ENCODE results near the gene ARHGEF9.

ARHGEF9 gene

DNA sequence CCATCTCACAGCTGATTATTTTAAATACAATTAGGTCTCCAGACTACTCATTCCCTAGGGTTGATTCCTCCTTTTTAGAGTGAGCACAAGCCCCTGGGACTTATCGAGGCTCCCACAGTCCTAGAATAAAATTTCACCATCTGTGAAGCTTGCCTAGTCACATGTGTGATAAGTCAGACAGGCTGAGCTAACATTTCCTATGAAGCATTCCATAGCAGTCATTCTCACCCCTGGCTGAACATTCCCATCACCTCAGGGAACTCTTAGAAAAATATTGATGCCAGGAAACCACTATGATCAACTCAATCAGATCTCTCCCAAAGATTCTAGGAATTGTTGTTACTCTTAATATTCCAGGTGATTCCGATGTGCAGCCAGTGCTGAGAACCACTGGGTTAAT lies 37.7 kb downstream of the ARHGEF9 start:
- in situ Hi-C loops (cut with MboI; ENCODE audit: low sequenced_read_pairs), result no loop called here

DNA sequence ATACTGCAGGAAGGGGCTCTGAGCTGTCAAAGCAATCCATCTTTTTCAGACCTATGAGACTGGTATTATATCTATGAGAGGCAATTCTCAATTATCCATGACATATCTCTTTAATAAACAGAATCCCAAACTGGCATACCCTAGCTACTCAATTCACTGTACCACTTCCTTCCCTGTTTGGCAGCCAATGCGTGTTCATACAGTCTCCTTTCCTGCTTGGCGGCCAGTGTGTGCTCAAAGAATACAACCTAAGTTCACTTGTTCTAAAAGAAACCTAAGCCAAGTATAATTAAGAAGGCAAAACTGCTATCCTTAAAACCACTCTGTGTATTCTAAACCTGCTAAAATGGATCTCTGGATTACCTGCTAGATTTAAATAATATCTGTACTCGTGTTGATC lies 38.3 kb downstream of the ARHGEF9 start:
- in situ Hi-C loops (cut with MboI; ENCODE audit: low sequenced_read_pairs), result no loop called here

DNA sequence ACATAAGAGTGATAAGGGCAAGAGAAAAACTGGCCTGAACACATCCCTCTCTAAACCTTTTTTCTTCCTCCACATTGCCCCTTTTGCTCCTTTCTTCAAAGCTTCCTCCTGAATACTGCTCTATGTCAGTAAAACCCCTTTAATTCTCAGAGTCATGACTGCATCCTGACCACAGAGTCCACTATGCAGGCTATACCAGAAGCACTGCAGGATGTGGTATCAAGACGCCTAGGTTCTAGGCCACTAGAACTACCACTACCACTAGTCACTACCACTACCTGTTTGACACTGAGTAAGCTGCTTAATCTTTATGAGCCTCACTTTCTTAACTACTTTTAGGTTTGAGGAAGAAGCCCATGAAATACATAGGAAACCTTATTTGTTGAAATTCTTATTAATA lies 38.7 kb downstream of the ARHGEF9 start:
- in situ Hi-C loops (cut with MboI; ENCODE audit: low sequenced_read_pairs), result no loop called here

DNA sequence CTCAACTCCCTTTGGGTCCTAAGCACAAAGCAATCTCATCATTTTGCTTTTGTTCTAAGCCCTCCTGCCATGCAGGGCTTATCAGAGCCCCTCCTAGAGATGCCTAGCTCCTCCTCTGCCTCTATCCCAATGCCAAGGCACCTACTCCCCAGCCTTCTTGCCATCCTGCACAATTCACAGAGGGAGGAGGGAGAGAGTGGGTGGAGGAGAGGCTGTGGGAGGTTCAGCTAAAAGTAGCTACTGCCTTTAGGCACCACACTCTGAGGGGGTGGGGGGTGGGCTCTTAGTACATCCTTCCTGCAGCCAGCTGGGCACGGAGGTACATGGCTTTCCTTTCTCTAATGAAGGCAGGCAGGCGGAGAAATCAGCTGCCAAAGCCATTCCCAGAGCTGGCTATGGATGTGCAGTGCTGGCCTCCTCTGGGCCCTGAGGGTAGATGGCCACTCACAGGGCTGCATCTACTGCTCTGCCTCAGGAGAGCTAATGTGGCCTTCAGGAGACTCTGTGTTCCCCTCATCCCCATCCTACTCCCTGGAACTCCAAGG lies 40.1 kb downstream of the ARHGEF9 start:
- in situ Hi-C loops (cut with MboI; ENCODE audit: low sequenced_read_pairs), result no loop called here

DNA sequence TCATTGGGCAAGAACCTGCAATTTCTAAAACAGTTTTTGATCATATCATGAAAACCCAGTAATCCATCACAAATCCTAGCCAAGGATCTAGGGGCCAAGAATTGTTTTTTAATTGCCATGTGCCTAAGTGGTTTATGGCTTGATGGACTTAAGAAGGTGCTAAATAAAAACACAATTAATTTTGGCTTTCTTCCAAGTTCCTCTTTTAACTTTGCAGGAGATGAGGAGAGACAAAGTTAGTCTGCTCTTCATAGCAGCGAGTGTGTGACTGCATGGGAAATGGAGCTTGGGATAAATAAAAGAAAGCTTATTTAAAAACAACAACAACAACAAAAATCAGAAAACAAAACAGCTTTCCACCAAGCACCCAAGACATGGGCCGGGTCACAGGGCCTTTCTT lies 41.4 kb downstream of the ARHGEF9 start:
- in situ Hi-C loops (cut with MboI; ENCODE audit: low sequenced_read_pairs), result no loop called here

DNA sequence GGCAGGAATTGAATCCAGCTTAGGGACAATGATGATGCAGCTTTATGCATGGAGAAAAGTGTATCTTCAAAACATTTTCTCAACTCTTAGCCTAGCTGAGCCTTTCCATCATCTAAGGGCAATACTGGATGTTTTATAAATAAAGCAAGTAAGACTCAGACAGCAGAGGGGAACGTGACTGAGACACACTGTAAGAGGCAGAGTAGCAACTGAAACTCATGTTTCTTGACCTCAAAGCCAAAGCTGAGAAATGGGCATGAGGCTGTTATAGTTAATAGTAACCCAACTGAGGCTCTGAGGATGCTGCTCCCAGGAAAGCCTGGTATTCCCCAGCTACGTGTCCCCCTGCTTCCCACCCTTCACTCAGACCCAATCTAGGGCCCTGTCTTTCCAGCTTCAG lies 44.6 kb downstream of the ARHGEF9 start:
- in situ Hi-C loops (cut with MboI; ENCODE audit: low sequenced_read_pairs), result no loop called here

DNA sequence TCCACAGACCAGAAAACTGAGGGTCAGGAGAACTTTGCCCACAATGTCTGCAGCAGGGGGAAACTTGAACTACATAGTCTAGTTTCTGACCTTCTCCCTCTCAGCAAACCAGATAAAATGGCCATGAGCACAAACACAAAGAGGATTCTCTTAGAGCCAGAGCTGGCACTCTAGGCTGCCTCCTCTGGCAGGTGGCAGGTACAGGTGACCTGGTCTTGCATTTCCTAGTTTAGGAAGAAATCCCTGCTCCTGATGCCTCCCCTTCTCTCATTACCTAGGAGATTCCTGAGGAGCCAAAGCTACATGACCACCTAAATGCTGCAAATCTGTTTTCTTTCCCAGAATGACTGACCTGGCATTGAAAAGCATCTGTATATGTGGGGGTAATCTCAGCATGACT lies 45.1 kb downstream of the ARHGEF9 start:
- in situ Hi-C loops (cut with MboI; ENCODE audit: low sequenced_read_pairs), result no loop called here

DNA sequence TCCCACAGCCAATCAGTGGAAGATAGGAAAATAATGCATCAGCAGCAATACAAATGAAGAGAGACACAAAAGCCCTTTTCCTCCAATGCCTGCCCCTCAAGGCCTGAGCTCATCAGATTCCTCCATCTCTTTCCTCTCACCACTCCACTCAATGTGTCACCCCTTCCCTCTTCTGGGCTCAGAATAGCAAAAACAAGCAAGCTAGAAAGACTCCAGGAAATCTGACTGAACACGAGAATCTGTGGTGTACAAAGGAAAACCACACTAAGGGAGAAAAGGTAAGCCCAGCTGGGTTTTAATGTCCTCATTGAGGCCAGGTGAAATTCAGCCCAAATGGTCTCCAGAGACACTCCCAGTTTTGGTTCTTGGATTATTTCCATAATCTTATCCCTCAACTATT lies 46.3 kb downstream of the ARHGEF9 start:
- in situ Hi-C loops (cut with MboI; ENCODE audit: low sequenced_read_pairs), result no loop called here

DNA sequence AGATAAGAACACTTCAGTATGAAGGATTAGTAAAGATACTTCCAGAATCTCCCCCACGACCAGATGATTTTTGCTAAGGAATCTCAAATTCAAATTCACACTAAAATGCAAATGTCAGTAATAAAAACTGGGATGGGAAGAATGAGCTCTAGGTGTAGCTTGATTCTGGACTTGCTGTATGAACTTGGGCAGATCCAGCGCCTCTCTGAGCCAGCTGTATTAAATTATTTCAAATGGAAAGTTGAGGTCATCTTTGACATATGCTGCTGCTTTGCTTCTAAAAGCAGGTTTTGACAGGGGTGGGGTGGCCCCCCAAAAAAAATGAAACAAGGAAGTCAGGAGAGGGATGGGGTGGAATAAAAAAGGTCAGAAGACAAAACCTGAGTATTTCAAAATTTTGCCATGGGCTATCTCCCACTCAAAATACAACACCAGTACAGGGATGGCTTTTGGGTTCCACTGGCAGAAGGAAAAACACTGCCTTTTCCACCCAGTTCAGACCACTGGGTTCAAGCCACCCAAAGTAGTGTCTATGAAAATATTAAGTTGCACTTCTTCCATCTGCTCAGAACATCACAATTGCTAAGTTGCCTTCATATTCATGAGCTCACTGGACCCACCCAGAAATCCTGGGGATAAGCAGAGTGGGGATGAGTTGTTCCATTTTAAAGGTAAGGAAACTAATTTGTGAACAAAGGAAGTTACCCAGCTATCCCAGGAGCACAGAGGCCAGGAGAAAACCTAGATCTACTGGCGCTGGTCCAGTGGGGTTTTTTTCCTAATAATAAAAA lies 47.7 kb downstream of the ARHGEF9 start:
- in situ Hi-C loops (cut with MboI; ENCODE audit: low sequenced_read_pairs), result no loop called here

DNA sequence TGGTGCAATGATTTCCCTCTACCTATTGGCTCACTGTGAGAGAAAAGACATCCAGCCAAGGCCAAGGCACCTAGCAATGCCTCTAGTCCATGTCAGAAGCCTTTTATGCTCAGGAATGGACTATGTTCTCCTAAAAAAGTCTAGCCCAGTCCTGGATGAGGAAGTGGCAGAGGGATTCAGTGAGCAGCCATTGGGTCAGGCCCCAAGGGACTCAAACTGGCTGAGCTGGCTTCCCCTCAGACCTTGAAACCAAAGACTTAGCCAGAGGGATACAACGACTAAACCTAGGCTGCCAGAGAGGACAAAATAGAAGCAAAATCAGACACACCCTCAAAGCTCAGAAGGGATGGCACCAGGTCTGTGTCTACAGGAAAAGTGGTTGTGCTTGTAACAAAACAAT lies 49.1 kb downstream of the ARHGEF9 start:
- in situ Hi-C loops (cut with MboI; ENCODE audit: low sequenced_read_pairs), result no loop called here

DNA sequence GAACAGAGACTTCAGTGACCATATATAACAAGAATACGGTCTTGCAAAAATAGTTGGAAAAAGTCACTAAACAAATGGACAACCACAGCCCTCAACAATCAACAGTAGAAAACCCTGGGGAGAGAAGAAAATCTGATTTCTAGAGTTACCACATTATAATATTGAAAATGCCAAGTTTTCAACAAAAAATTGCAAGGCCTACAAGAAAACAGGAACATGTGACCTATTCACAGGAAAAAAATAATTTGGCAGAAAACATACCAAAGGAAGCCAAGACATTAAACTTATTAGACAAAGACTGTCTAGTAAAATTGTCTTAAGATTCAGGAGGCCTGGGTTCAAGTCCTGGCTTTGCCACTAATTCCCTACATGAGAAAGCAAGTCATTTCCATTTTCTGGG lies 64.7 kb downstream of the ARHGEF9 start:
- in situ Hi-C loops (cut with MboI; ENCODE audit: low sequenced_read_pairs), result no loop called here

DNA sequence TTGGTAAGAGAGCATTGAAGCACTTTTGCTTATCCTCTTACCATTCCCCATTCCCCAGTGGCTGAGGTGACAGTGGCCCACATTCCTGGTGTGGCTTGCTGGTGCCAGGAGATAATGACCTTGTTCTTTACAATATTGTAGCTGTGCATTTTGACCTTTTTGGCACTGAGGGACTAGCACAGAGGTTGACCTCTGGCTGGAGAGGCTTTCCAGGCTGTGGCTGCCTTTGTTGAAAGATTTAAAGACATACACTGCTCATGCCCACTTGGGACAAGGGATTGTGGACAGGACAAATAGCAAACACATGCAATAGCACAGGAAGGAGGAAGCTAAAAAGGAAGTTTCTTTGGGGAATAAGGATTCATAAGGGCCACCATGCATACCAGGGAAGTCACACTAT lies 65.4 kb downstream of the ARHGEF9 start:
- in situ Hi-C loops (cut with MboI; ENCODE audit: low sequenced_read_pairs), result no loop called here

DNA sequence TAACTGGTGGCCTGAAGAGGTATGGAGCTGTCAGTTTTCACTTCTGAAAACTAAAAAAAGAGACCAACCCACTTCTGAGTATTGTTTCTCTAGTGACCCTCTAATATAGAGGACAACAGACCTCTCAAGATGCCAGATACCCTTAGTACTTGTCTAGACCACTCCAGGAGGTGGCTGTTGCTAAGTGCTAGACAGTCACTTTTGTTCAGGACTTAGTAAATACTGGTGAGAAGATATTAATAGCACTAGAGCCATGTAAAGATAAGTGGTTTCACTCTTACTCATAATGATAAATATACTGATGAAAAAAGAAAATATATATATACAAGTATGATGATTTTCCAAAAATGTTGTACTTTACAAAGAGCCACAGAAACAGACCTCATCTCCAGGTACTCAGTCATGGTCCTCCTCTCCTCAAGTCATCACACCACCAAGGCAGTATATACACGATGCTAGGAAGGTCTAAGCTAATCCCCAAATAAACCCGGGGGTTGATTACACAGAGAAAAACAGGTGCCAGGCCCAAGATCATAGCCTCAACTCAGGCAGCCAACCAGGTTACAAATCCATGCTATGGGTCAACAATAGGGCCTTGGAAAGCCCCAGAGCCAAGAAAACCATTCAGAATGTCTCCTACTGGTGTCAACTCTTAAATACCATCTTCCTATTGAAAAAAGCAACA lies 66.9 kb downstream of the ARHGEF9 start:
- in situ Hi-C loops (cut with MboI; ENCODE audit: low sequenced_read_pairs), result no loop called here

DNA sequence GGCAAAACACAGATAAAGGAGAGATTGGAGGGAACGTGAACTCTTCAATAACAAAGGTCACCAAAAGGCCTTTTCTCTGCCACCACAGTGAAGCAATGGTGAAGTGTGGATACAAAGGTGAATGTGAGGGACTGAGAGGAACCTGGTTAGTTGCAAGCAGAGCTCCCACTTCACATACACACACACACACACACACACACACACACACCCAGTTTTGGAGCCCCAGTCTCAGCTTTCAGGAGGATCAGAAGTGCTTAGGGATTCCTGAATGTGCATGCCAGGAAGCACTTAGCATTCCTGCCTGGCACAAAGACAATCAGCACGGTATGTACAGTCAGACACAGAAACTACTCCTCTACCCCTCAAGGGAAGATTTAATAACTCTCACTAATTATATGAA lies 71.5 kb downstream of the ARHGEF9 start:
- in situ Hi-C loops (cut with MboI; ENCODE audit: low sequenced_read_pairs), result no loop called here

DNA sequence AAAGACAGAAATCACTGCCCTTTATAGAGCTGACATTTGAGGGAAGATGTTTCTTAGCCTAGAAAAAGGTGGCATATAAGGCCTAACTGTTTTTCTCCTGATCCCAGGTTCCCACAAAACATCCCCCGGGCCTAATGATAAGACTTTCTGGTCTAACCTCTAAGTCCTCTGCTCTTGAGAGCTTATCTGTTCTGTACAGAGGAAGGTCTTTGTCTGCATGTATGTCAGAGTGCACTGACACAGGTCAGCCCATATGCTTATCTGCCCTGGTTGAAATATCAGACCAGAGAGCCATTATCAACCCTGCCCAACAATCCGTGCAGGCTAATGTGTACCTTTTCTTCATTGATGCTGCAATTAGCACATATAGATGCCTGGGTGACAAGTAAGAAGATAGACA lies 76.2 kb downstream of the ARHGEF9 start:
- in situ Hi-C loops (cut with MboI; ENCODE audit: low sequenced_read_pairs), result no loop called here

DNA sequence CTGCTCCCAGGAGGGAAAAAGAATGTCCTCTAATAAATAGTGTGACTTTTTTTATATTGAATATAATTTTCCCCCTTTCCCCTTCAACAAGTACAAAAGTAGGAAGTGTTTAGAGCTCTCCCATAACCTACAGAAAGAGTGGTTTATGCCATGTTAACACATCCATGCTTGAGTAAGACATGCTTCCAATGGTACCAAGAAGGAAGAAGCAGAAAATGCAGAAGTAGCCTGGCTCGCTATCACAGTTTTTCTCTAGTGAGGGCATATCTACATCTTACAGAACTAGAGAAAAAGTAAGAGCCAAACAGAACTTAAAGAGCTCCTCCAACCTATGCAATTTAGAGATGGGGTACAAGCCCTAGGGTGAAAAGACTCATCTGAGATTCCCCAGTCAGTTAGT lies 82.5 kb downstream of the ARHGEF9 start:
- in situ Hi-C loops (cut with MboI; ENCODE audit: low sequenced_read_pairs), result no loop called here

DNA sequence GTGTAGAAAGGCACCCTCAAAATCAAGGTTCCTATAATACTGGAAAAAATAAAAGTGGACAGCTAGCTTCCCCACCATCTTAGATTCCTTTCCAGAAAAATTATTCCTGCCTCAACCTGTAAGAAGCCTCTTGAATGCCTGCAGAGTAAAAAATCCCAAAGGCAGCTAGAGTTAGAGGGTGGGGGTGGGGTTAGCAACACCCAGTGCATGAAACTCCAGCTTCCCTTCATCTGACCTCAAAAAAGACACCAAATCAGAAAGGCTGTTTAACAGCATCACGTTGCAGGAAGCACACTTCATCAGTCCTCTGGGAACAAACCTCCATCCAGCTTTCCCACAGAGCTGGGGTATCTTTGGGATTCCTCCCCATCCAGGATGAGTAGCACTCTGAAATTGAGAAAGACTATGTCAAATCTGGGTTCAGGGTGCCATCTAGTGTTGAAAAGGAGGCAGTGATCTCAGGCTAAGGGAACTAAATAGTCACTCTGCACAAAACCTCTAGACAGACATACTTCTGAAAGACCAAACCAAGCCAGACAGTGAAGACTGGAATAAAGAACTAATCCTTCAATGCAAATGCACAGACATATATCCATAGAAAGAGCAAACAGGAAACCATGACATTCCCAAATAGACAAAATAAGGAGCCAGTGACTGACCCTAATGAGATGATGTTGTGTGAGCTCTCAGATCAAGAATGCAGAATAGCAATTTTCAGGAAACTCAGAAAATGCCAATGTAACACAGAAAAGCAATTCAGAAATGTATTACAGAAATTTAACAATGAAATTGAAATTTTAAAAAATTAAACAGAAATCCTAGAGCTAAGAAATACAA lies 97.9 kb downstream of the ARHGEF9 start:
- in situ Hi-C loops (cut with MboI; ENCODE audit: low sequenced_read_pairs), result no loop called here

DNA sequence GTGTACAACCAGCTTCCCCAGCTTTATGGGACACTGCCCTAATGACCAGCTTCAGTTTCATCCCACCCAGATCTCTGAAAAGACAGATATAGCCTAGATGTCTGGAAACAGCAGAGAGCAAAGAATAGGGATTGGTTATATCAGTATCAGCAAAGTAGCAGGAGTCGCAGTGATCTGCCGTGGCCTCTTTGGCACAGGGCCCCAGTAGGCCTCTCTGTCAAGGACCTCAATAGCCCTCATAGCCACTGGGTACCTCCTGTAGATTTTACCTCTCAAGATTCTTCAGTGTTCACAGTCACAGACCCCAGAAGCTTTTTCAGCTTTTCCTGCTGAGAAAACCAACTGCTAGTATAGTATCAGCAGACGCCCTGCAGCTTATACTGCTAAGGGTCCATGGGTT lies 104.6 kb downstream of the ARHGEF9 start:
- in situ Hi-C loops (cut with MboI; ENCODE audit: low sequenced_read_pairs), result no loop called here

DNA sequence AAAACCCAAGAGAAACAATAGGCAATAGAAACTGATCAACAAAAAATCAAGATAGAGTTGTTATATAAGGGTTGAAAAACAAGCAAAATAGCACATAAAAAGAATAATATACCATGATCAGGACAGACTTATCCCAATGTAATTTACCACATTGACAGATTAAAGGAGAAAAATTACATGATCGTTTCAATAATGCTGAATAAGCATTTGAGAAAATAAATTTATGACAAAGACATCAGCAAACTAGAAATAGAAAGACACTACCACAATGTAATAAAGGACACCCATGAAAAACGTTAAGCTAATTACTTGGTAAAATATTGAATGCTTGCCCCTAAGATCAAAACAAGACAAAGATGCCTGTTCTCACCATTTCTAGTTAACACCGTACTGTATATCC lies 105.6 kb downstream of the ARHGEF9 start:
- in situ Hi-C loops (cut with MboI; ENCODE audit: low sequenced_read_pairs), result no loop called here

DNA sequence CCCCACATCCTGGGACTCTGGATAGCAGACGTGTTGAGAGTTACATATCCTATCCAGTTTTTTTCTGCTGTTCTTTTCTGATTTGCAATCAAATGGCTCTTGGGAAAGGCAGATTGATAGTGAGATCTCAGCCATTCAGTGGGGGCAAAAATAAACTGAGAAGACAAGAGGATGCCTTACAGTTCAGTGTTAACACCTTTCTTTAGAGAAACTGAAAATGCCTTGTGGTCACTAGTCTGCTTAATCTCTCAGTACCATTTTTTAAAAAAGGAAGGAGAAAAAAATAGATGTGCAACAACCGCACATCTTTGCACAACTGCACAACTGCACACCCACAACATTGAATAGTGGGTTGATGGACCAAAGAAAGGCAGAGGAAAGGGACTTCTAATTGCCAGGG lies 109.3 kb downstream of the ARHGEF9 start:
- in situ Hi-C loops (cut with MboI; ENCODE audit: low sequenced_read_pairs), result no loop called here

DNA sequence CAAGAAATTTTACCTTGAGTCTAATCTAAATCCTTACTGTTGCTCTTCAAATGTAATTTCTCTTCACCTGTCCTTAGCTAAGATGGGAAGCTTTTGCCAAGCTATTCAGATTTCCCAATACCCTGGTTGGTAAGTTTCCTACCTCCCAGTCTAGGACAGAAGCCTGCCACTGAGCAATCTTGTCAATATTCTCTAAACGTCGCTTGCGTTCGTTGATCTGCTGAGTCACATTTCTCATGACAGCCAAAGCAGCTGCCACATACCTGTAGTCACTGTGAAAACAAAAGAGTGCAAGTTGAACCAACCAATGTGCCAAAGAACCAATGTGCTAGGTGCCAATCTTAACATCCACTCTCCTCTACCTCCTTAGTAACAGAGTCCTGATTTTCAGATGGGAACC lies 111.1 kb downstream of the ARHGEF9 start:
- in situ Hi-C loops (cut with MboI; ENCODE audit: low sequenced_read_pairs), result no loop called here

DNA sequence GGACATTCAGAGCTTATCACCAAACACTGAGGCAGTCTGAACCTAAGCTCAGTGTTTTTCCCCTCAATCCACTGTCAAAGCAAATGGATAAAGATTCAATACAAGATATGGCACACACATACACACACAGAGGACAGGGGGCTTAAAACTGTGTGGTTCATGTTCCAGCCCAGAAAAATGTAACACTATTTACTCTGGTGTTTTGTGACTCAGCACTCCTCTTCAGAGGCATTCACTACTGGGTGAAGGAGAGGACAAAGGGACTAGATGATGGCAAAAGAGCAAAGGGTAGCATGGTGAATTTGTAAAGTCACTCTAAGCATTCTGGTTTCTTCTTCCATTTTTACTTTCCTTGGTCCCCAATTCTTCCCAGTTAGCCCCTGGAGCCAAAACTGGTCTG lies 120.3 kb downstream of the ARHGEF9 start:
- in situ Hi-C loops (cut with MboI; ENCODE audit: low sequenced_read_pairs), result no loop called here

All from HL-60/S4 (cell line).